ENCODE results near the gene SCARF2.

- no peak for TF ChIP-seq CTCF (conservative IDR thresholded peaks at IDR 0.05; ENCODE audit: low read depth, low read length)
- TF ChIP-seq EZH2 (IDR thresholded peaks at IDR 0.05; ENCODE audit: borderline replicate concordance, low read depth, low read length, poor library complexity, severe bottlenecking): no peak
These were observed 8.9 kb upstream of the SCARF2 start for GRCh38 chr22:20446383-20446970.
